GM21723 (cell line): Measurements from ENCODE around the gene TRAK1.

Experiments
- ATAC-seq: cut with Tn5 transposase; IDR thresholded peaks from one replicate; pipeline ENCODE4 v1.9.1; 2021; ENCODE audit warnings: mild to moderate bottlenecking, moderate library complexity; ENCODE audit not compliant: unreplicated experiment

The TRAK1 gene

GRCh38 chr3:42267878-42268277 is 176.7 kb downstream of the TRAK1 start:
- no peak for ATAC-seq

GRCh38 chr3:42269647-42270046 is 178.5 kb downstream of the TRAK1 start:
- no peak for ATAC-seq

DNA sequence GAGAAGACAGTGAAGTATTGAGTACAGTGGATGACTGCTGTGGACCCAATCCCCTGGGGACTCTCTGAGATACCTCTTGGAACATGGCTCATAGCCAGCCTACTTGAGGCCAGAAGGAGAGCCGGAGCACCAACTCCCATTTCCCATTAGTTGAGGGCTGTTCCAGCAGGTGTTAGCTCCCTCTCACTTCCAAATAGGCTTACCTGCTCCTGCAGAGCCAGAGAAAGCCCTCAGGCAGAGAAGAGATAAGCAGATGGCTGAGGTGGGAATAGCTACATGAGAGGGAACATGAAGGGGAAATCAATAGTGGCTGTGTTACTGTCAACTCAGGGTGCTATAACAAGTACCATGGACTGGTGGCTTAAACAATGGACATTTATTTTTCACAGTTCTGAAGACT is 179.4 kb downstream of the TRAK1 start:
- no peak for ATAC-seq

- ATAC-seq, result no peak
These were observed 180.6 kb downstream of the TRAK1 start for GRCh38 chr3:42271786-42272185.

DNA sequence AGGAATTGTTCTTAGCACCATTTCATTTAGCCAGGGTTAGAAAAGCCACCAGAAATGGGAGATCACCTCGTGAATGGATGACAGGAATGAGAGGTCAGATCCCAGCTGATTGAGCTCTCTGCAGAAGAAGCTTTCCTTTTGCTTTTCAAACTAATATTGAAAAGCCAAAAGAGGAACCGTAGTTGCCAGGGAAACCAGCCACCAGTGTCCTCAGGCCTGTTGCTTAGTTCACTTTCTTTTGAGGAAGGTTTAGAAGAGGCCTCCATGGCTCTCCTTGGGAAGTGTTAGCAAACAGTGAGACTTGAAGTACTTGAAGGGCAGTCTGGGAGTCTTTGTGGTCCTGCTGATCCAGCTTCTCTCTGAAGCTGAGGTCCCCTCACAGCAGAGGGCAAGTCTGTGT is 182.2 kb downstream of the TRAK1 start:
- no peak for ATAC-seq

GRCh38 chr3:42274266-42274665 is 183.1 kb downstream of the TRAK1 start:
- no peak for ATAC-seq

- no peak for ATAC-seq
These were observed 184.1 kb downstream of the TRAK1 start for GRCh38 chr3:42275217-42275616.
